Activated CD4-positive, alpha-beta T cell treated with anti-CD3 and anti-CD28 coated beads for 1 hour (primary cell): ENCODE measurements around the gene OR52R1.
"Not testable (repeated sequence)": the region's sequence is repeated elsewhere in the genome, so short reads cannot be mapped to it uniquely, and the experiment has no call there.

Source experiments
- DNase-seq: peaks from one replicate; pipeline ENCODE4 v3.0.0-alpha.2; 2020

Gene OR52R1

DNA sequence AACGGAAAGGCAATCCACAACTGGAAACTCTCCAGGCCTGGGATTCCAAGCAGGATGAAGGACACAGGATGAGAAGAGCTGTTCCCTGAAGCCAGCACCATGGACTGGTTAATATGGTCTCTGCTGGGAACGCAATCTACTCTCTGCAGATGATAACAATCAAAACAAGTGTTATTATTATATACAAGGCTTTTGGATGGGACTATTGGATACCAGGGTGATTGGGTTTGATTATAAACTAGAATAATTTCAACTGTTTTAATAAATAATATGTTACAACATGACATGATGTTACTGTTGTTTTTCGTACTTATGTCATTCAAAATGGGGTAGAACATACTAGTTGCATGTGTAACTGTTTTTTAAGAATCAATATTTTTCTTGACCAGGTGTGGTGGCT, at the start of gene OR52R1:
OR52R1 (minus strand) TSS at position 101 of the 400 bp plus-strand sequence; CDS start at position 101, 0 bp downstream.
- DNase-seq, result no peak

DNA sequence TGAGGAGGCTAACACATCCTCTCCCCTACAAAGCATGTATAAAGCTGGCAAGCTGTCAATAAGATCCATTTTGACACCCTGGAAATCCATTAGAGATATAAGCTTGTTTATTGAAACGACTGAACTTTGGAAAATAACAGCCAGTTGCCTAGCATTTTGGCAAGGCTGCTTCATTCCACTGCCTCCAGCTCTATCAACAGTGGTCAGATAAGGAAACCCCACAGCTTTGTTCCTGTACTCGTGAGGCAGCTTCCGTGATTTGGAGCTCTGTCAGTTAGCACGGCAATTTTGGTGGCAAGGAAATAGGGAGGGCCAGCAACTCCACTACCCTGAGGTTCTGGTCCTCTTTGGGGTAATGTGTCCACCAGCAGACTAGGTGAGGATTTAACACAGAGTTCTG, 46.9 kb upstream of the OR52R1 start:
- no peak for DNase-seq

DNA sequence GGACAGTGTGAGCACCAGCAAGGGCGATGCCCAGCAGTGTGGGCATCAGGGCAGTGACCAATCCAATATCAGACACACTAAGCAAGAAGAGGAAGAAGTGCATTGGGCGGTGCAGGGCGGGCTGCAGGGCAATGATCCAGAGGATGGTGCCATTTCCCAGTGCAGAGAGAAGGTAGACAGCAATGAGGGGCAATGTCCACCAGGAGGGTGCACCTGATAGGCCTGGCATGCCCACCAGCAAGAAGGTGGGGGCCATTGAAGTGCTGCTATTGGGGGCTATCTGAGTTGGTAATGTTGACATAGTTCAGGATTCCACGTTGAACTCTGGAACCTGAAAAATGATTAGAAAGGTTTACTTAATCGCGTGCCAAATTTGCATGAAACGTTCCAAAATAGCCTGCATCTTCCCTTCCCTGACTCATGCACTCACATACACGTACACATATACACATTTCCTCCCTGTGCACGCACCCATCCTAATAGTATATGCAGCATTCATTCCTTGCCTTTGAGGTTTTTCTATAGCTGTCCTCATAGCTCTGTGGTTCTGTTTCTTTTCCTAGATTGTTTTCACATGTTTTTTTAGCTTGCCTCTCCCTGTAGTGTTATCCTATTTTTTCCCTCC, 44.8 kb upstream of the OR52R1 start, which contains the start of gene OR51S1:
OR51S1 (minus strand) TSS at position 301 of the 625 bp plus-strand sequence; CDS start at position 301, 0 bp downstream.
- no peak for DNase-seq

DNA sequence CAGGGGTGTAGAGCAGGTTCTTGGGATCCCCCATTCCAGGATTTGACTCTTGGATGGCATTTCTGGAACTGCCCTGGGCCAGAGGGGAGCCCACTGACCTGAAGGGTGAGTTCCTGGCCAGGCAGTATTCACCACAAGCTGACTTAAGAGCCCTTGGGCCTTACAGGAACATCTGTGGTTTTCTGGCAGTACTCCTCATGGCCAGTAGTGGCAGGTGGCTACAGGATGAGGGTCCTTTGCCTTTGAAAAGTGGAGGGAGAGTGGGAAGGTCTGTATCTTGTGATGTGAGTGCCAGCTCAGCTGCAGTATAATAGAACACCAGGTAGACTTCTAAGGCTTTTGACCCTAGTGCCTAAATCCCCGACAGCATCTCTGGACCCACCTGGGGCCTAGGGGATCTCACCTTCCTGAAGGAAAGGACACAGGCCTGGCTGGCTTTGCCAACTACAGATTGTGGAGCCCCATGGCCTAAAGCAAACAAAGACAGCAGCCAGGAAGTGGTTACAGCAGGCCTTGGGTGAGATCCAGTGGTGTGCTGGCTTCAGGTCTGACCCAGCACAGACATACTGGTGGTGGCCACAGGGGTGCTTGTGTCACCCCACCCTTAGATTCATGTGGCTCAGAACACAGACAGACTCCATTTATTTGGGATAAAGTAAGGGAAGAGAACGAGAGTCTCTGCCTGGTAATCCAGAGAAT, 35.8 kb upstream of the OR52R1 start:
- no peak for DNase-seq

DNA sequence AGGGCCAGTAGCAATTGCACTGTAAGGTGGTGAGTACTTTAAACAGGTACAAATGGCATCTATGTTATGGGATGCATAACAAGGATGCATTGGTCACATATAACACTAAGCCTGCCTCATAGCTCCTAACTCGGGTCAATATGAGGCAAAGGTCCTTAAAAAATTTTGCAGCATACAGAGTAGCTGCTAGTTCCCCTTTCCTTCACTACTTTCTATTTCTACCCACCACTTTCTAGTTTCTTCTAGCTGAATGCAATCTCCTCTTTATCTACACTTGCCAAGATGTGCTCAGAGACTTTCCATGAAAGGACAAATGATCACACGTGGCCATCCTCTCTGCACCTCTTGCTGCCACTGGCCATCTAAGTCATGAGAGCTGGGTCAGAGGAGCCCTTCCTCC, 26.7 kb upstream of the OR52R1 start:
- no peak for DNase-seq

DNA sequence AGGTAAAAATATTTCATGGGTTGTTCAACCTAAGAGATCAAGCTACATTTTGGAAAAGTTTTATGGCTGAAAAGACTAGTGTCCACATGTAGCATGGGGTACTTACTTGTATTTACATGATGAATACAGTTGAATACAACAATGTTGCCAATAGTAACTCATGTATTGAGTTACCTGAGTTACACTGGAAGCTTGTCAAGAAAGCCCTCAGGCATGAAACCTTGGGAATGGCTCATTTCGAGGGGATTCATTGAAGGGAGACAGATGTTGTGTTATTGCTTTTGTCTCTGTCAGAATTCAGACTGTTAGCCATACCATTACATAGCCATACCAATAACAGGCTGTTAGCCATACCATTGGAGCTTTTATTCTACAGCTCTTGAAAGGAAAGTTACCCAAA, 26.2 kb upstream of the OR52R1 start:
- DNase-seq, result no peak

DNA sequence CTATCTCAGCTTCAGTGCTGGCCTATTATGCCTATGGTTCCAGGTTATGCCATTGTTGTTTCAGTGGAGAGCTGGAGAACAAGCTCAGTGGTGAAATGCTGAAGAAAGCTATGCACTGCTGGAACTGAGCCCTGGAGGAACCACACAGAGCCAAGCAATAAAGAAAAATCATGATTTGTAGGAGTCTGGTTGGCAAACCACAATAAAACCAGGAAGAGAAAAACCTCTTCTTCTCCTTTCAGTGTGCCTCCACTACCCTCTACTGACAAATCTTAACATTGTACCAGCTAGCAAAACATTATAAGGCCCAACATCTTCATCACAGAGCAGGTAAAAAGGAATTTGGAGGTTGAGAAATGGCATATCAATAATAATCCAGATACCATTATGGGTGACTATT, 22.2 kb upstream of the OR52R1 start:
- no peak for DNase-seq

DNA sequence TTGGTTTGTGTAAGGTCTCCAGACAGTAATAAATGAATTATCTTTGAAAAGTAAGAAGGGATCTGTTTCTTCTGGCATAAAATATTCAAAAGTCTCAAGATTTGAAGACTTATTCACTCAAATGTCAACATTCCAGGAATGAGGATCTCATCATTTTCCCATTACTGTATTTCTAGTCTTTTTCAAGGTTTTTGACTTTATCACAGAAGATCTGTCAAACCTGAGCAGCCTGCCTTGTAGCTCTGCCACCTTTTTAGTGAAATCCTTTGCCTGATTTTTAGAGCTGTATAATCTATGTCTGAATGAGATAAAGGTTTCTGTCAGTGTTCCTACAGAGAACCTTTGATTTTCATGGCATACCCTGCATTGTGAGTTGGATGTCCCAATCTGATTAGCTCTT, 21.0 kb upstream of the OR52R1 start:
- DNase-seq, result no peak

DNA sequence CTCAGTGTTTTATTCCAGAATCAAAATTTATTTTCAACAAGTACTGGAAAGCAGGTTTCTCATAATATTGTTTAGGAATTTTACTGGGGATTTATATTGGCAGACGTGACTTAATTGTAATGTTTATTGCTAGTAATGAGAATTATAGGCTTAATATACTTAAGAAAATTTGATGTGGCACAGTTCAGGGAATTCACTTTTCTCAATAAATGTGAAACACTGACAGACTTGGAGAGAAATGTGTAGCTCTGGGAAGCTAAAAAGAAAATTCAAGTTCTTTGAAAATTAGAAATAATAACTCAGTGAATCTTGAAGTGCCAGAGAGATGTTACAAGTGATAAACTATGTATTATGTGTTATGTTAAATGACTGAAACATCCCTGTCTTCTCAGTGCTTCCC, 16.8 kb upstream of the OR52R1 start, which contains the start of gene OR51F2:
OR51F2 (plus strand) TSS at position 301 of the 400 bp plus-strand sequence. CDS start 101 bp downstream, outside the sequence.
- no peak for DNase-seq

DNA sequence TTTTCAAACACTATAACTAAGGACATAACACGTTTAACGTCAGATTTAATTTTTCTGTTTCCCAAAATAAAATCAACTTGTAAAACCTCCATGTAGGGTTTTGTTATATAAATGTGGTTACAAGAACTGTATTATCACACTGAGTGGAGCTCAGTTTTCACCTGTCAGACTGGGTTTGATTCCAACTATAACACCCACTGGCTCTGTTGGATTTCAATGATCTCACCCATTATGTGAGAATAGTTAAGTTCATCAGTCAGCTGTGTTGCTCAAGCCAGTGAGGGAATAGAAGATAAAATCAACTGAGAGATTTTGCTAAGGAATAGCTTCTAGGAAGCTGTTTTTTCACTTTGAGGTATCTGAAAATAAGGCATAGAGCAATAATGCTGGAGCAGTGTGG, 5.1 kb upstream of the OR52R1 start:
- DNase-seq, result no peak

DNA sequence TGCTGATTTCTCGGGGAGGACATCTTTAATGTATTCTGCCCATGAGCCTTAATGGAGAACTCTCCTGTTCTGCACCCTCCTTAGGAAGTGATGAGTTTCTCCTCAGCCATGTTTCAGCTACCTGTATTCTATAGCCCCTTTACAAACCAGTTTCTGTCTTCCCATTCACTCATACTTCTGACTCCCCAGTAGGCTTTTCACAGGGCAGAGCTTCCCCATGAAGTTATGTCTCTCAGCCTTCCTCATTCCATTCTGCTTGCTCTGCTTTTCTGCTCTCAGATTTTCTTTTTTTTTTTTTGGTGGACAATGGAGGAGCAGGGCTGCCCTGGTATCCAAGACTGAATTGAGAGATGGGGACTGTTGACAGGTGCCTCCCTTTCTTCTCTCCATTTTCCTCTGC, 4.3 kb upstream of the OR52R1 start:
- DNase-seq, result no peak

DNA sequence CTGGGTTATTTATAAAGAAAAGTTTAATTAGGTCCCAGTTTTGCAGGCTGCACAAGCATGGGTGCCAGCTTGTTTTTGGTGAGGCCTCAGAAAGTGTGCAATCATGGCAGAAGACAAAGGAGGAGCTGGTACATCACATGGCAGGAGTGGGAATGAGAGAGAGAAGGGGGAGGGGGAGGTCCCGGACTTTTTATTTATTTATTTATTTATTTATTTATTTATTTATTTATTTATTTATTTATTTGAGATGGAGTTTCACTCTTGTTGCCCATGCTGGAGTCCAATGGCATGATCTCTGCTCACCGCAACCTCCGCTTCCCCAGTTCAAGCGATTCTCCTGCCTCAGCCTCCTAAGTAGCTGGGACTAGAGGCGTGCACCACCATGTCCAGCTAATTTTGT, 2.9 kb downstream of the OR52R1 start:
- DNase-seq, result not testable (repeated sequence)

DNA sequence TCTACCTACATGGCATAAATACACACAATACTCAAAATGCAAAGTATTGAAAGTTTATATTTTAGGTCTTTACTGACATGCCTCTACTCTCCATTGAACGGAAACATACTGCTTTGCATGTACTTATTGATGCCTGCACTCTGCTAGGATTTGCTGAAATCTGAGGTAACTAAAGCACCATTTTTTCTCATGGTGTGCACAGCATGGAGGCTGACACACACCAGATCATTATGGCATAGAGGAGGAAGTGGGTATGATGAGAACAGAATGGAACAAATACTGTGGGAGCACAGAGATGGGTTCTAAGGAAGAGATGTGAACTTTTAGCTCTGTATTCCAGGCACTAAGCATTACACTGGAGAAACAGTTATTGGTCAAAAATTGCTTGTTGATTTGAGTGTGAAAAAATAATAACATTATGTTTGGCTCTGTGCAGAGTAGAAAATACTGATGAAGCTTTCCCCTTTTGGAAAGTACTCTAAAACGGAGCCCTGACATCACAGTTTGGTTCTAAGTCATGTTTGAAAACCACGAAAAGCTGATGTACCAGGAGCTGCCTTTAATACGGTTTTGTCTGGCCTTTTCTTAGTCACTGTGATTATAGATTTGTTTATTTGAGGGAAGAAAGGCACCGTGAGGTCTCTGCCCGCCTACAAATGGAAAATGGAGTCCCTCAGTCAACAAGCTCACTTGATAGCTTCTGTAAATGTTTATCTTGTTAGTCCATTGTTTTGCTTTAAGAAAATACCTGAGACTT, 5.6 kb downstream of the OR52R1 start:
- no peak for DNase-seq

DNA sequence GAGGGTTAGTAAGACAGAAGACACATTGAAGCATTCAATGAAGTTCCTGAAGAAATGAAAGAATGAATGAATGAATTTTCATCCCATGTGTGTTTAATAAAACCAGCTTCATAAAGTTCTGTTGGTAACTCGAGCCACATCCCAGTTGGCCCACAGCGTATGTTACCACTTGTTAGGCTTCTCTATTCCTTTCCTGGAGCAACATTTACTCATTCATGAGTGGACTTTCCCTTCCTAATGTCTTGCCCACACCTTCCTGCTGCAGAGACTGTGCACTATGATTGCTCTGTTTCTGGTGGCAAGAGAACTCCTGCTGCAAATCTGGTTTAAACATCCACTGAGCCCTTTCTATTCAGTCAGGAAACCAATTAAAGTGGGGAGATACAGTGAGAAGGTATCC, 7.0 kb downstream of the OR52R1 start:
- no peak for DNase-seq

DNA sequence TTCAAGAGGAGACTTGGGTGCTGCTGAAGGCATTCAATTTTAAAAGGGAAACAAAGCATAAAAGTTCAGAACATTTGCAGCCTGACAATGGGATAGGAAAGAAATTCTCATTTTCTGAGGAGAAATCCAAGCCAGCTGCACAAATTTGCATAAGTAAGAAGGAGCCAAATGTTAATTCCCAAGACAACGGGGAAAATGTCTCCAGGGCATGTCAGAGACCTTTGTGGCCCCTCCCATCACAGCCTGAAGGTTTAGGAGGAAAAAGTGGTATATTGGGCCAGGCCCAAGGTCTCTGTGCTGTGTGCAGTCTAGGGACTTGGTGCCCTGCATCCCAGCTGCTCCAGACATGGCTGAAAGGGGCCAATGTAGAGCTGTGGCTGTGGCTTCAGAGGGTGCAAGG, 21.7 kb downstream of the OR52R1 start:
- DNase-seq, result no peak

DNA sequence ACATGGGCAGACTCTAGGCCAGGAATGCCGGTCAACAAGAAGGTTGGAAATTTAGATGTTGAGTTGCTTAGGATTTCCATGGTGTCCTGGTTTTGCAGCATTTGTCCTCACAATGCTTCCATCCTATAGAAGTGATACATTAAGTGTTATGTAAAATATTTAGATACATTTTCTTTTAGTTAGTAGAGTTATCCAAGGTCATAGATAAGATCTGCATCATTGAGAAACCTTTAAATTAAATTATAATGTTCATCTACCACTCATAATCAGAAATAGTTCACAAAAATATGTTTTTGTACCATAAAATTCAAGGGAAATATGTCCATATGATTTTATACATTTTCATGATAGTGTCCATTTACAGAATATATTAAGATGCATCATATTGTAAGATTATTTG, 34.3 kb downstream of the OR52R1 start, which contains the start of gene OR51F1:
OR51F1 (minus strand) TSS at position 101 of the 400 bp plus-strand sequence; CDS start at position 101, 0 bp downstream.
- no peak for DNase-seq

DNA sequence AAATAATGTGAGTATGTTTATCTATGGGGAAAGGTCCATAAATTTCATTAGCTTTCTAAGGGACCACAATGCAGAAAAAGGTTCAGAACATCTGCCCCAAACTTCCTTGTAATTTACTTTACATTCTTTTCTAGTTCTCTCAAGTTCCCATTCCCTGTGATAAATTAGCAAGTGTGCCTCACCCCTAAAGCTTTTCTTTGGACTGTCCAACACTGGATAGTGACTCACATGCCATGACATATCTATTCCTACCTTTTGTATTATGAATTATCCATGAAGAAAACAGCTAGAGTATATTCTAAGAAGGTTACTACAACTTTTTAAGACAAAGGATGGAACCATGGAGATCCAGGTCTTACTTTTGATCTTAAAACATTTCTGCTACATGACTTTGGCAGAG, 36.1 kb downstream of the OR52R1 start:
- no peak for DNase-seq

DNA sequence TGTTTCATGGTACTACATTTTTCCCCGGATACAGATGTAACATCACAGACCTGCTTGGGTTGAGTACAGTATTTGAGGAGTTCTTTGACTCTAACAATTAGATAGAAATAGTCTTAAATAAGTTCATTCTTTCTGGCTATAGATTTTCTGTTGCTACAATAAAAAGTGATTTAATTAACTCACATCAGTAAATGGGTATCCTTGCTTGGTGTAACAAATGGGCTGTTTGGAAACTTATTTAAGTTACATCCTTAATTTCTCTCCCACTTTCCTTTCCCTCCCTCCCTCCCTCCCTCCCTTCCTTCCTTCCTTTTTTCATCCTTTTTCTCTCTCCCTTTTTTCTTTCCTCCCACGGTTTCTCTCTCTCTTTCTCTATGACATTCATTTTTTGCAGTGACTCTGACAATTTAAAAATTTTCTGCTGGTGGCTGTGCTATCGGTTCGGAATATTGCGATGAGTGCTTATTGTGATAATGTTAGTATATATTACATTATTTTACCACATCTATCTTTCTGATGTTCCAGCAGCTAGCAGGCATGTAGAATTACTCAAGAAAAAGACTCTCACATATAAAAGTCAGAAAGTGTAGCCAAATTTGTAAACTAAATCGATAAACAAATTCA, 37.6 kb downstream of the OR52R1 start:
- no peak for DNase-seq

DNA sequence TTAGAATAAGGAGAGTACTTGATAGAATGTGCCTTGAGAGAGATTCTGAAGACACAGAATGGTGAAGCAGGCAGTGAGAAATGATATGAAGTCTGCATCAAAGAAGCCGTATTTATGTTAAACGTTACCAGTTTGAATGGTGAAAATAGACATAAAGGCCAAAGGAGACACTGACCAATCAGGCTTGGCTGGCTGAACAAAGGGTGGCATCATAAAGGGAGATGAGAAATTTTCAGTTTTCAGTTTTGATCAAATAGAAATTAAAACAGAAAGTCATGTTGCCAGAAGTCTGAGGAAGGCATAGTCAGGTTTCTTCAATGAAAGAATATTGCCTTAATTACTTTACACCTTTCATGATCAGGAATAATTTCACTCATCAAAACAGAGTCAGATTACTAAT, 41.1 kb downstream of the OR52R1 start:
- no peak for DNase-seq
